Upper lobe of left lung (tissue), 4 donors: ENCODE results near the gene PARVG.

Experiments
- POLR2A ChIP-seq, 4 donors: fragments of 450-650 bp; IDR thresholded peaks; one replicate each; pipeline ENCODE4 v1.5.1; 2016 to 2017; ENCODE audit warnings: antibody characterized with exemption in 4 of 4, mild to moderate bottlenecking in 2 of 4
- POLR2AphosphoS5 ChIP-seq, 2 donors: sonication (generic); formaldehyde crosslinking; IDR thresholded peaks; one replicate each; pipeline ENCODE4 v1.5.1; 2017; ENCODE audit warnings: antibody characterized with exemption in 2 of 2
- TF ChIP-seq, protein P1 (sequence below), 6 experiments: fragments of 450-650 bp in 4 of 6; fragments of 200-600 bp in 2 of 6; sonication (generic) in 2 of 6; IDR thresholded peaks; one replicate each; pipeline ENCODE4 v1.5.1; 2016 to 2019; ENCODE audit warnings: antibody characterized with exemption in 6 of 6

DNA sequence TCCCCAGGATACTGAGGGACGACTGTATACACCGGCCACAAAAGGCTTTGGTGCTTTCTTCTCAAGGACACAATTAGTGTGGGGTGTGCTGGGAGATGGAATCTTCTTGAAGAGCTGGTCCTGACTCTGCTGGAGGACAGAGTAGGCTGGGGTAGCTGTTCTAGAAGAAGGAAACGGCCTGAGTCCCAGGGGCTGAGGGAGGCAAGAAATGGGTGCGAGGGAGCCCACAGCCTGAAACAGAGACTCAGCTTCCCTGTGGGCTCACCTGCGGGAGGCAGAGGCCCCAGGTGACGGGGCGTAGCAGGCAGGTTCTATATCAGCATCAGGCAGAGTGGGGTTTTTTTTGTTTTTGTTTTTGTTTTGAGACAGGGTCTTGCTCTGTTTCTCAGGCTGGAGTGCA is 36.6 kb downstream of the PARVG start:
- TF ChIP-seq, protein P1, sequence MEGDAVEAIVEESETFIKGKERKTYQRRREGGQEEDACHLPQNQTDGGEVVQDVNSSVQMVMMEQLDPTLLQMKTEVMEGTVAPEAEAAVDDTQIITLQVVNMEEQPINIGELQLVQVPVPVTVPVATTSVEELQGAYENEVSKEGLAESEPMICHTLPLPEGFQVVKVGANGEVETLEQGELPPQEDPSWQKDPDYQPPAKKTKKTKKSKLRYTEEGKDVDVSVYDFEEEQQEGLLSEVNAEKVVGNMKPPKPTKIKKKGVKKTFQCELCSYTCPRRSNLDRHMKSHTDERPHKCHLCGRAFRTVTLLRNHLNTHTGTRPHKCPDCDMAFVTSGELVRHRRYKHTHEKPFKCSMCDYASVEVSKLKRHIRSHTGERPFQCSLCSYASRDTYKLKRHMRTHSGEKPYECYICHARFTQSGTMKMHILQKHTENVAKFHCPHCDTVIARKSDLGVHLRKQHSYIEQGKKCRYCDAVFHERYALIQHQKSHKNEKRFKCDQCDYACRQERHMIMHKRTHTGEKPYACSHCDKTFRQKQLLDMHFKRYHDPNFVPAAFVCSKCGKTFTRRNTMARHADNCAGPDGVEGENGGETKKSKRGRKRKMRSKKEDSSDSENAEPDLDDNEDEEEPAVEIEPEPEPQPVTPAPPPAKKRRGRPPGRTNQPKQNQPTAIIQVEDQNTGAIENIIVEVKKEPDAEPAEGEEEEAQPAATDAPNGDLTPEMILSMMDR (IDR thresholded peaks at IDR 0.05), result no peak
- TF ChIP-seq POLR2A (IDR thresholded peaks at IDR 0.05) (no peak), POLR2AphosphoS5 (IDR thresholded peaks at IDR 0.05) (no peak)
